Nucleus accumbens (tissue), 56 donors: ENCODE results near the gene DAB1.

Experiments
- DNase-seq, 56 donors: peaks; one replicate each; lab custom pipeline; 2025; lab: John Stamatoyannopoulos, UW

Gene DAB1

GRCh38 chr1:57420981-57421785, 2.7 kb downstream of the DAB1 start:
- no peak for DNase-seq

- DNase-seq, result no peak
Observed at GRCh38 chr1:57418971-57419370, 4.9 kb downstream of the DAB1 start.

- DNase-seq, result no peak
Observed at GRCh38 chr1:57411262-57411661, 12.6 kb downstream of the DAB1 start.

GRCh38 chr1:57410508-57410907, 13.4 kb downstream of the DAB1 start:
- no peak for DNase-seq

GRCh38 chr1:57407928-57408327, 15.9 kb downstream of the DAB1 start:
- DNase-seq, result no peak

- no peak for DNase-seq
Observed at GRCh38 chr1:57406428-57406970, 17.4 kb downstream of the DAB1 start.

GRCh38 chr1:57404884-57405283, 19.0 kb downstream of the DAB1 start:
- DNase-seq, result no peak

- no peak for DNase-seq
Observed at GRCh38 chr1:57403201-57403600, 20.7 kb downstream of the DAB1 start.

- no peak for DNase-seq
Observed at GRCh38 chr1:57401671-57402070, 22.2 kb downstream of the DAB1 start.

GRCh38 chr1:57400048-57400447, 23.8 kb downstream of the DAB1 start:
- no peak for DNase-seq

- DNase-seq, result no peak
Observed at GRCh38 chr1:57393058-57393584, 30.7 kb downstream of the DAB1 start.

GRCh38 chr1:57385336-57385735, 38.5 kb downstream of the DAB1 start:
- DNase-seq, result no peak

GRCh38 chr1:57384901-57385300, 39.0 kb downstream of the DAB1 start:
- DNase-seq, result no peak

- no peak for DNase-seq
Observed at GRCh38 chr1:57384284-57384683, 39.6 kb downstream of the DAB1 start.

- DNase-seq, result no peak
Observed at GRCh38 chr1:57381871-57382270, 42.0 kb downstream of the DAB1 start.

- DNase-seq, result no peak
Observed at GRCh38 chr1:57381426-57381825, 42.4 kb downstream of the DAB1 start.

GRCh38 chr1:57380923-57381322, 42.9 kb downstream of the DAB1 start:
- DNase-seq, result no peak

GRCh38 chr1:57378534-57378933, 45.3 kb downstream of the DAB1 start:
- no peak for DNase-seq

GRCh38 chr1:57377339-57378139, 46.3 kb downstream of the DAB1 start:
- DNase-seq, result no peak

- DNase-seq, result no peak
Observed at GRCh38 chr1:57376041-57376440, 47.8 kb downstream of the DAB1 start.

GRCh38 chr1:57369889-57370288, 54.0 kb downstream of the DAB1 start:
- DNase-seq, result no peak
